Stomach (tissue), 4 donors: Measurements from ENCODE around the gene CRHBP.

Experiments
- CTCF ChIP-seq, 7 experiments: fragments of 450-650 bp in 4 of 7; fragments of 200-600 bp in 3 of 7; sonication (generic) in 3 of 7; IDR thresholded peaks; one replicate each; pipeline ENCODE4 v1.5.1; 2016 to 2019; ENCODE audit warnings: antibody characterized with exemption in 7 of 7, control low read depth in 2 of 7, mild to moderate bottlenecking in 1 of 7
- EP300 ChIP-seq: sonication (generic); formaldehyde crosslinking; IDR thresholded peaks from one replicate; pipeline ENCODE4 v1.6.1; 2017; ENCODE audit warnings: antibody characterized with exemption
- POLR2A ChIP-seq, 4 donors: fragments of 450-650 bp; IDR thresholded peaks; one replicate each; pipeline ENCODE4 v1.6.1; 2016; ENCODE audit warnings: antibody characterized with exemption in 4 of 4, control low read depth in 2 of 4, mild to moderate bottlenecking in 1 of 4, moderate library complexity in 1 of 4

DNA sequence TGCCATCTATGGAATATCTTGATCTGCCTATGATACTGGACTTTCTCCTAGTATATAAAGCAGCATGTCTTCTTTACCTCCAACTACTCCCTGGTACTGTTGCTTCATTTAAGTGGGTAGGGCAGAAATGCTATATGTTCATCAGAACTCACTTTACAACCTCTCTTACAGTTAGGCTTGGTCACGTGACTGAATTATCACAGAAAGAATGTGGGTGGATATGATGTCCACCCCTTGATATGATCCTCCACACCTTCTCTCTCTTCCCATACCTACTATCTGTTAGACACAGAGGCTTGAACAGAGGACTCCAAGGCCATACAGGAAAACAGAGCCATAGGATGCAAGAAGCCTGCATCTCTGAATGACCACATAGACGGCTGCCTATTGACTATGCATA is 19.8 kb downstream of the CRHBP start:
- TF ChIP-seq POLR2A (IDR thresholded peaks at IDR 0.05) (no peak), CTCF (IDR thresholded peaks at IDR 0.05) (no peak), EP300 (no peak)
